Measurements from ENCODE around the gene GNAZ.

Gene GNAZ

GRCh38 chr22:23079814-23080521 is 9.6 kb downstream of the GNAZ start:
- 87 to 92% methylated on average over 5 to 9 of the region's 9 CpGs for WGBS, 2 experiments (ENCODE audit: insufficient coverage in 2 of 2)
- Histone ChIP-seq H3K27ac (ENCODE audit: low read depth, low read length, severe bottlenecking) (no peak overlapping the region), H3K4me1 (ENCODE audit: control insufficient read depth, insufficient read depth, low read length, poor library complexity, severe bottlenecking) (no peaks in the 10 kb centered on the region), H3K9me3 (ENCODE audit: control insufficient read depth, low read length) (no peaks in the 10 kb centered on the region), H3K4me3 (ENCODE audit: extremely low read depth, insufficient read depth, low read length, poor library complexity, severe bottlenecking) (no peak overlapping the region), H3K36me3 (ENCODE audit: control insufficient read depth, insufficient read depth, low read length) (no peaks in the 10 kb centered on the region)

GRCh38 chr22:23080613-23081290 is 10.4 kb downstream of the GNAZ start:
- WGBS, 2 experiments (ENCODE audit: insufficient coverage in 2 of 2) = 89 to 93% methylated on average over 10 to 11 of the region's 11 CpGs
- no peaks in the 10 kb centered on the region for H3K36me3 ChIP-seq (ENCODE audit: control insufficient read depth, insufficient read depth, low read length)
- H3K4me3 ChIP-seq (ENCODE audit: extremely low read depth, insufficient read depth, low read length, poor library complexity, severe bottlenecking) = no peak overlapping the region
- no peaks in the 10 kb centered on the region for H3K9me3 ChIP-seq (ENCODE audit: control insufficient read depth, low read length)
- no peaks in the 10 kb centered on the region for H3K4me1 ChIP-seq (ENCODE audit: control insufficient read depth, insufficient read depth, low read length, poor library complexity, severe bottlenecking)
- H3K27ac ChIP-seq (ENCODE audit: low read depth, low read length, severe bottlenecking) = no peak overlapping the region

- H3K9me3 ChIP-seq (ENCODE audit: control insufficient read depth, low read length) = no peaks in the 10 kb centered on the region
- no peak overlapping the region for H3K27ac ChIP-seq (ENCODE audit: low read depth, low read length, severe bottlenecking)
- 88 to 100% methylated on average over 2 to 4 of the region's 5 CpGs for WGBS, 2 experiments (ENCODE audit: insufficient coverage in 2 of 2)
- no peak overlapping the region for H3K4me3 ChIP-seq (ENCODE audit: extremely low read depth, insufficient read depth, low read length, poor library complexity, severe bottlenecking)
- H3K36me3 ChIP-seq (ENCODE audit: control insufficient read depth, insufficient read depth, low read length) = no peaks in the 10 kb centered on the region
- H3K4me1 ChIP-seq (ENCODE audit: control insufficient read depth, insufficient read depth, low read length, poor library complexity, severe bottlenecking) = no peaks in the 10 kb centered on the region
These were observed 12.4 kb downstream of the GNAZ start for GRCh38 chr22:23082534-23083314.

GRCh38 chr22:23083315-23084021 is 13.1 kb downstream of the GNAZ start:
- H3K4me3 ChIP-seq (ENCODE audit: extremely low read depth, insufficient read depth, low read length, poor library complexity, severe bottlenecking) = no peak overlapping the region
- no peaks in the 10 kb centered on the region for H3K36me3 ChIP-seq (ENCODE audit: control insufficient read depth, insufficient read depth, low read length)
- no peak overlapping the region for H3K27ac ChIP-seq (ENCODE audit: low read depth, low read length, severe bottlenecking)
- H3K9me3 ChIP-seq (ENCODE audit: control insufficient read depth, low read length) = no peaks in the 10 kb centered on the region
- 87 to 95% methylated on average over 6 to 11 of the region's 13 CpGs for WGBS, 2 experiments (ENCODE audit: insufficient coverage in 2 of 2)
- peaks cover 4% of the 10 kb centered on the region for H3K4me1 ChIP-seq (ENCODE audit: control insufficient read depth, insufficient read depth, low read length, poor library complexity, severe bottlenecking)

GRCh38 chr22:23084453-23085350 is 14.4 kb downstream of the GNAZ start:
- Histone ChIP-seq H3K9me3 (ENCODE audit: control insufficient read depth, low read length) (no peaks in the 10 kb centered on the region), H3K36me3 (ENCODE audit: control insufficient read depth, insufficient read depth, low read length) (no peaks in the 10 kb centered on the region), H3K4me1 (ENCODE audit: control insufficient read depth, insufficient read depth, low read length, poor library complexity, severe bottlenecking) (peaks cover 5% of the 10 kb centered on the region), H3K4me3 (ENCODE audit: extremely low read depth, insufficient read depth, low read length, poor library complexity, severe bottlenecking) (no peak overlapping the region), H3K27ac (ENCODE audit: low read depth, low read length, severe bottlenecking) (no peak overlapping the region)
- WGBS, 2 experiments (ENCODE audit: insufficient coverage in 2 of 2) = 95 to 96% methylated on average over 13 to 14 of the region's 14 CpGs

GRCh38 chr22:23085351-23085671 is 15.0 kb downstream of the GNAZ start:
- H3K4me3 ChIP-seq (ENCODE audit: extremely low read depth, insufficient read depth, low read length, poor library complexity, severe bottlenecking) = no peak overlapping the region
- H3K9me3 ChIP-seq (ENCODE audit: control insufficient read depth, low read length) = no peaks in the 10 kb centered on the region
- no peaks in the 10 kb centered on the region for H3K36me3 ChIP-seq (ENCODE audit: control insufficient read depth, insufficient read depth, low read length)
- H3K27ac ChIP-seq (ENCODE audit: low read depth, low read length, severe bottlenecking) = no peak overlapping the region
- WGBS, 2 experiments (ENCODE audit: insufficient coverage in 2 of 2) = 98 to 100% methylated on average over 3 of the region's 3 CpGs
- H3K4me1 ChIP-seq (ENCODE audit: control insufficient read depth, insufficient read depth, low read length, poor library complexity, severe bottlenecking) = peaks cover 5% of the 10 kb centered on the region

- no peaks in the 10 kb centered on the region for H3K36me3 ChIP-seq (ENCODE audit: control insufficient read depth, insufficient read depth, low read length)
- 70 to 74% methylated on average over 5 to 6 of the region's 9 CpGs for WGBS, 2 experiments (ENCODE audit: insufficient coverage in 2 of 2)
- no peak overlapping the region for H3K27ac ChIP-seq (ENCODE audit: low read depth, low read length, severe bottlenecking)
- H3K9me3 ChIP-seq (ENCODE audit: control insufficient read depth, low read length) = no peaks in the 10 kb centered on the region
- peaks cover 5% of the 10 kb centered on the region for H3K4me1 ChIP-seq (ENCODE audit: control insufficient read depth, insufficient read depth, low read length, poor library complexity, severe bottlenecking)
- no peak overlapping the region for H3K4me3 ChIP-seq (ENCODE audit: extremely low read depth, insufficient read depth, low read length, poor library complexity, severe bottlenecking)
These were observed 15.5 kb downstream of the GNAZ start for GRCh38 chr22:23085785-23086184.

- Histone ChIP-seq H3K27ac (ENCODE audit: low read depth, low read length, severe bottlenecking) (no peak overlapping the region), H3K4me1 (ENCODE audit: control insufficient read depth, insufficient read depth, low read length, poor library complexity, severe bottlenecking) (peaks cover 5% of the 10 kb centered on the region)
These were observed 15.9 kb downstream of the GNAZ start for GRCh38 chr22:23086263-23086662.

DNA sequence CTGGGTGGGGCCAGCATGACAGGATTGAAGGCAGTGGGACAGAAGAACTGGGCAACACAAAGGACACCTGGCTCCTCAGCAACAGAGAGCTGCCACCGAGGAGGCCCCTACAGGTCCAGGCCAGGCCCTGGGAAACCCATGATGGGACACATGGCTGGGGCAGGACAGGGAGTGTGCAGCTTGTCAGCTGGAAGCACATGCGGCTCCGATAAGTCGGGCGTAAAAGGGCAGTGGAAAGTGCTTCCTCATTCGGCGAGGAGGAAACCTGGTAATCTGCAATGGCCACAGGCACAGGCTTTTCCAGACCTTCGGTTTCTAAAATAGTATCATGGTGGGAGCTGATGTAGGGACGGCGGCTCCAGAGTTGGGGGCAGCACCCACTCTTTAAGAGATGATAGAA is 16.5 kb downstream of the GNAZ start:
- Histone ChIP-seq H3K36me3 (ENCODE audit: control insufficient read depth, insufficient read depth, low read length) (no peaks in the 10 kb centered on the region), H3K9me3 (ENCODE audit: control insufficient read depth, low read length) (no peaks in the 10 kb centered on the region), H3K4me3 (ENCODE audit: extremely low read depth, insufficient read depth, low read length, poor library complexity, severe bottlenecking) (no peak overlapping the region), H3K4me1 (ENCODE audit: control insufficient read depth, insufficient read depth, low read length, poor library complexity, severe bottlenecking) (peaks cover 5% of the 10 kb centered on the region), H3K27ac (ENCODE audit: low read depth, low read length, severe bottlenecking) (no peak overlapping the region)
- WGBS, 2 experiments (ENCODE audit: insufficient coverage in 2 of 2) = 89 to 91% methylated on average over 9 to 10 of the region's 10 CpGs

More at GRCh38 chr22:23086263-23086662, 15.9 kb downstream of the GNAZ start:
- no peak overlapping the region for H3K4me3 ChIP-seq (ENCODE audit: extremely low read depth, insufficient read depth, low read length, poor library complexity, severe bottlenecking)
- no peaks in the 10 kb centered on the region for H3K36me3 ChIP-seq (ENCODE audit: control insufficient read depth, insufficient read depth, low read length)
- no peaks in the 10 kb centered on the region for H3K9me3 ChIP-seq (ENCODE audit: control insufficient read depth, low read length)
- WGBS, 2 experiments (ENCODE audit: insufficient coverage in 2 of 2) = 84 to 93% methylated on average over 9 to 10 of the region's 12 CpGs

- Histone ChIP-seq H3K27ac (ENCODE audit: low read depth, low read length, severe bottlenecking) (no peak overlapping the region), H3K9me3 (ENCODE audit: control insufficient read depth, low read length) (no peaks in the 10 kb centered on the region), H3K4me1 (ENCODE audit: control insufficient read depth, insufficient read depth, low read length, poor library complexity, severe bottlenecking) (peaks cover 5% of the 10 kb centered on the region), H3K4me3 (ENCODE audit: extremely low read depth, insufficient read depth, low read length, poor library complexity, severe bottlenecking) (no peak overlapping the region), H3K36me3 (ENCODE audit: control insufficient read depth, insufficient read depth, low read length) (no peaks in the 10 kb centered on the region)
- 79 to 81% methylated on average over 8 of the region's 8 CpGs for WGBS, 2 experiments (ENCODE audit: insufficient coverage in 2 of 2)
These were observed 17.9 kb downstream of the GNAZ start for GRCh38 chr22:23088199-23088604.
